MM.1S (cell line): ENCODE results near the gene COG2.

Experiments used
- DNase-seq: peaks from one replicate; pipeline ENCODE4 v3.0.0-alpha.2; 2015
- H2AFZ ChIP-seq: fragments of 300-600 bp; sonication (generic); 2 replicates; pipeline ENCODE4 v1.6.0; 2016; ENCODE audit warnings: antibody characterized with exemption, low read length
- H3F3A ChIP-seq: fragments of 300-600 bp; sonication (generic); 2 replicates; pipeline ENCODE4 v1.6.1; 2016; ENCODE audit warnings: mild to moderate bottlenecking, antibody characterized with exemption, low read length, moderate library complexity, mixed read lengths; ENCODE audit not compliant: insufficient read depth
- H3K27ac ChIP-seq: fragments of 300-600 bp; sonication (generic); 2 replicates; pipeline ENCODE4 v1.5.1; 2016; ENCODE audit warnings: mild to moderate bottlenecking, low read length
- H3K27me3 ChIP-seq: fragments of 300-600 bp; sonication (generic); replicated peaks from 2 replicates; pipeline ENCODE4 v1.6.0; 2016; ENCODE audit warnings: low read length; ENCODE audit not compliant: insufficient read depth
- H3K36me3 ChIP-seq: fragments of 300-600 bp; sonication (generic); replicated peaks from 2 replicates; pipeline ENCODE4 v1.6.1; 2016; ENCODE audit warnings: mild to moderate bottlenecking, low read length, mixed read lengths; ENCODE audit not compliant: insufficient read depth
- H3K4me1 ChIP-seq: fragments of 300-600 bp; sonication (generic); 2 replicates; pipeline ENCODE4 v1.6.1; 2016; ENCODE audit warnings: low read length, mixed read lengths
- H3K4me2 ChIP-seq: fragments of 300-600 bp; sonication (generic); 2 replicates; pipeline ENCODE4 v1.6.0; 2016; ENCODE audit warnings: low read depth, low read length
- H3K4me3 ChIP-seq: fragments of 300-600 bp; sonication (generic); 2 replicates; pipeline ENCODE4 v1.5.1; 2016; ENCODE audit warnings: low read length, mixed read lengths
- H3K79me2 ChIP-seq: fragments of 300-600 bp; sonication (generic); 2 replicates; pipeline ENCODE4 v1.6.1; 2016; ENCODE audit warnings: mixed run types, low read length, mixed read lengths
- H3K9ac ChIP-seq: fragments of 300-600 bp; sonication (generic); 2 replicates; pipeline ENCODE4 v1.6.1; 2016; ENCODE audit warnings: low read length, mixed read lengths
- H3K9me2 ChIP-seq: fragments of 300-600 bp; sonication (generic); replicated peaks from 2 replicates; pipeline ENCODE4 v1.6.1; 2016; ENCODE audit warnings: mild to moderate bottlenecking, low read length, mixed read lengths; ENCODE audit not compliant: insufficient read depth
- H3K9me3 ChIP-seq: fragments of 300-600 bp; sonication (generic); replicated peaks from 2 replicates; pipeline ENCODE4 v1.6.1; 2016; ENCODE audit warnings: mild to moderate bottlenecking, low read length, mixed read lengths; ENCODE audit not compliant: insufficient read depth
- H4K20me1 ChIP-seq: fragments of 300-600 bp; sonication (generic); 2 replicates; pipeline ENCODE4 v1.6.1; 2016; ENCODE audit warnings: mild to moderate bottlenecking, low read length, moderate library complexity, mixed read lengths; ENCODE audit not compliant: insufficient read depth
- CTCF ChIP-seq: fragments of 300-600 bp; sonication (generic); IDR thresholded peaks from 2 replicates; pipeline ENCODE4 v1.5.1; 2016; ENCODE audit warnings: antibody characterized with exemption, low read length, mixed read lengths
- EZH2 ChIP-seq: fragments of 300-600 bp; sonication (generic); optimal IDR thresholded peaks from 2 replicates; pipeline ENCODE3; 2017; ENCODE audit warnings: low read depth, mild to moderate bottlenecking, antibody characterized with exemption, low read length, mixed read lengths
- EZH2phosphoT487 ChIP-seq: fragments of 300-600 bp; sonication (generic); IDR thresholded peaks from 2 replicates; pipeline ENCODE4 v1.6.1; 2018; ENCODE audit warnings: antibody characterized with exemption, low read length

COG2 gene

GRCh38 chr1:230595181-230595580 lies 47.1 kb upstream of the COG2 start:
- Histone ChIP-seq H3K4me2 (no peak overlapping the region), H3K27ac (no peak overlapping the region), H3K36me3 (no peaks in the 10 kb centered on the region), H3F3A (no peaks in the 10 kb centered on the region), H4K20me1 (no peaks in the 10 kb centered on the region), H3K79me2 (no peaks in the 10 kb centered on the region), H2AFZ (no peak overlapping the region), H3K4me1 (no peaks in the 10 kb centered on the region), H3K27me3 (no peaks in the 10 kb centered on the region), H3K9me2 (no peaks in the 10 kb centered on the region), H3K9me3 (no peaks in the 10 kb centered on the region), H3K4me3 (no peak overlapping the region), H3K9ac (no peak overlapping the region)
- DNase-seq = no peak
- TF ChIP-seq CTCF (no peak), EZH2phosphoT487 (no peak), EZH2 (no peak)

GRCh38 chr1:230596306-230596705 lies 46.0 kb upstream of the COG2 start:
- no peak overlapping the region for H2AFZ ChIP-seq
- H3K79me2 ChIP-seq = no peaks in the 10 kb centered on the region
- H3K4me1 ChIP-seq = no peaks in the 10 kb centered on the region
- TF ChIP-seq EZH2 (no peak), CTCF (no peak), EZH2phosphoT487 (no peak)
- no peak overlapping the region for H3K27ac ChIP-seq
- H3K4me3 ChIP-seq = no peak overlapping the region
- H3K4me2 ChIP-seq = no peak overlapping the region
- H4K20me1 ChIP-seq = no peaks in the 10 kb centered on the region
- DNase-seq = no peak
- no peaks in the 10 kb centered on the region for H3F3A ChIP-seq
- no peaks in the 10 kb centered on the region for H3K36me3 ChIP-seq
- no peaks in the 10 kb centered on the region for H3K27me3 ChIP-seq
- no peaks in the 10 kb centered on the region for H3K9me3 ChIP-seq
- H3K9ac ChIP-seq = no peak overlapping the region
- H3K9me2 ChIP-seq = no peaks in the 10 kb centered on the region

GRCh38 chr1:230598745-230599144 lies 43.5 kb upstream of the COG2 start:
- Histone ChIP-seq H4K20me1 (no peaks in the 10 kb centered on the region), H3K4me2 (no peak overlapping the region), H3K36me3 (no peaks in the 10 kb centered on the region), H3K79me2 (no peaks in the 10 kb centered on the region), H3K27me3 (no peaks in the 10 kb centered on the region), H3K9me3 (no peaks in the 10 kb centered on the region), H2AFZ (no peak overlapping the region), H3K27ac (no peak overlapping the region), H3K9me2 (no peaks in the 10 kb centered on the region), H3K9ac (no peak overlapping the region), H3K4me1 (no peaks in the 10 kb centered on the region), H3K4me3 (no peak overlapping the region), H3F3A (no peaks in the 10 kb centered on the region)
- no peak for DNase-seq
- TF ChIP-seq CTCF = no peak
- no peak for TF ChIP-seq EZH2
- TF ChIP-seq EZH2phosphoT487 = no peak
